A204.1 (cell line): ENCODE data around the gene ITSN1.
"Not testable (repeated sequence)": the region's sequence is repeated elsewhere in the genome, so short reads cannot be mapped to it uniquely, and the experiment has no call there.

ENCODE experiments used
- FAIRE-seq: peaks from 2 replicates; lab custom pipeline; 2012; peaks lifted over from hg19 to GRCh38; lab: Jason Lieb, UNC

Gene ITSN1

GRCh38 chr21:33684068-33684467 lies 41.8 kb downstream of the ITSN1 start:
- no peak for FAIRE-seq

DNA sequence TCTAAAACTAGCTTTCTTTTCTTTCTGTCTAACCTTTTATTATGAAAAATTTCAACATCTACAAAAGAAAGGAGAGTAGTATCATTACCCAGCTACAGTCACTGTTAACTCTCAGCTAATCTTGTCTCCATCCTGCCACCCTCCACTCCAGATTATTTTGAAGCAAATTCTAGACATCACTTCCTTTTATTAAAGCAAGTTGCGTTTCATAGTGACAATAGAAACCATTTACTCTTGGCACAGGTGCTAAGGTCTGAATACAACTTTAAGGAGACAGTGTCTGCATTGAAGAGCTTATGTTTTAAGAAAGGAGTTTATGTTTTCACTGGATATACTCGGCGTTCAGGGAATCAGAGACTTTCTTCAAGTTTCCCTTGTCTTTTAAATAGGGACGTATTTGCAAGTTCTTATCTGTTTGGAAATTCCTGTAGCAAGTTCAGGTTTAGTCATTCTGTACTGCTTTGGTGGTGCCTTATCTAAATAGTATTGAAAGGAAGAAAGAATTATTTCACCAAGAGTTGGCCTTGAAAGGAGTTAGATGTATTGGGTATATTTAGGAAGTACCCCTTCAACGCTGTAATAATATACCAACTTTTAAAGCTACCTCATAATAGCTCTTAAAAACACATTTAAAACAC lies 42.7 kb downstream of the ITSN1 start:
- FAIRE-seq, result no peak

DNA sequence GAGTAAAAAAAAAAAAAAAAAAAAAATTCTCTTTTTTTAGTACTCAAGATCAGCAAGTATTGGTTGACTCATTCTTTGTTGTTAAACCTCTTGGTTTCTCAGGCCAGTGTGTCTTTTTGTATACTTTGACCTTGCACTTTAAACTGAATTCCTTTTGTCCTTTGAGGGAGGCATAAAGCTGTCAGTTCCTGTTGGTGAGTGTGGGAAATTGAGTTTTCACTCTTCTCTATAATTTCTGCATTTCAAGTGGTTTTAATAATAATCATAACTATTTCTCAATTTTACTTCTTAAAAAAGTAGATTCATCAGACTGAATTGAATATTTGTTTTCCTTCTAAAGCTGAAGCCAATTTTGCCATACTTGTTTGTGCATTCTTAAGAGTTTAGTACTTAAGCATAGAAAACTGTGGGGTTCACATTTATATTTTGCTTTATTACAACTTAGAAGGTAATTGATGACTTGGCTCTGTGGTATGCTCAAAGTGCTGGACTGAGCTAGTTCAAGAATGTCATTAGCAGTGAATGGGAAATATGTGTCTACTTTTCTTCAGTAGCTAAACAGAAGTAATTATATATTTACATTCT lies 43.4 kb downstream of the ITSN1 start:
- no peak for FAIRE-seq

GRCh38 chr21:33686386-33686785 lies 44.1 kb downstream of the ITSN1 start:
- no peak for FAIRE-seq

DNA sequence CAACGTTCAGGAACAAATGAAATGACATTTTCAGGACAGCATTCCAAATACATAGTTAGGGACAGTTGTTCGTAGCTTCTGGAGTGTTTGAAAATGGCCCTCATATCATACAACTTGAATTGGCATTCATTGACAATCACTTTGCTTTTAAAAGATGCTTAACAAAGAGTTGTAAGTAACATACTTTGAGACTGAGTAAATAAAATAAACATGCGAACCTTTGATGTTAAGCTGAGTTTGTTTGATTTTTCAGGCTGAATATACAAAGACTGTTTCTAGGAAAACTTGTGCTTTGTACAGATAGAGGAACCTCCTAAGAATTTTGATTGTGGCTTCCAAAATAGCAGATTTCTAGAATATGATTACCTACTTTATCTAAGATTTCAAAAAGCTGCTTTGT lies 45.3 kb downstream of the ITSN1 start:
- FAIRE-seq, result no peak

DNA sequence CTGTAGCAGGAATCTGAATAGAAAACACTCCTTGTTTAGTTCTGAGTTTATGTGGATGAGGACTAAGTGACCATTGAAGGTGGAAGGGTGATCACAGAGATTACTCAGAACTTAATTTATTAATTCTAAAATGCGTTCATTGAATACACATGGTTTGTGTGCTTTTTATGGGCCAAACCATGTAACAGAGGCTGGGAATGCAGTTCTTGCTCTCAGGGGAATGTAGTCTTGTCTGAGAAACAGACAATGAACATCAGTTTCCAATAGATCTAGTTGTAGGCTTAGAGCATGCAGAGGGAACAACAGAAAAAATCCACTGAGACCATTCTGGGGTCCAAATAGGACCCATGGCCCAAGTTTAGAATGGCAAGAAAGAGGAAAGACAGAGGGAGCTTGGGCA lies 46.1 kb downstream of the ITSN1 start:
- no peak for FAIRE-seq

DNA sequence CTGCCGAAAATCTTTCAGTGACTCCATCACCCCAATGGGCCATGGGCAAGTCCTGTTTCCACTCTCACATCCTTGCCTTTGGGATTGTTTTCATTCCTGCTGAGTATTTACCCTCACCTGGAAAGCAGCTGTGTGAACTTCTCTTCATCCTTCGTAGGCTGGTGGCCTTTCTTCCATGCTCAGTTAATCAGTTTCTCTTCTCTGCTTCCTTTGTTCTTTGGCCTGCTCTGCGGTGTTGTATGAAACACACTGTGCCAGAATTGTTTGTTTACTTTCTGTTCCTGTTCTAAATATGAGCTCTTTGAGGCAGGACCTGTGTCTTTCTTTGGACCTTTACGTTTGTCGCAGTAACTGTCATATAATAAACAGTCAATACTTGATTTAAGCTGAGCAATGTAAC lies 48.6 kb downstream of the ITSN1 start:
- FAIRE-seq, result no peak

DNA sequence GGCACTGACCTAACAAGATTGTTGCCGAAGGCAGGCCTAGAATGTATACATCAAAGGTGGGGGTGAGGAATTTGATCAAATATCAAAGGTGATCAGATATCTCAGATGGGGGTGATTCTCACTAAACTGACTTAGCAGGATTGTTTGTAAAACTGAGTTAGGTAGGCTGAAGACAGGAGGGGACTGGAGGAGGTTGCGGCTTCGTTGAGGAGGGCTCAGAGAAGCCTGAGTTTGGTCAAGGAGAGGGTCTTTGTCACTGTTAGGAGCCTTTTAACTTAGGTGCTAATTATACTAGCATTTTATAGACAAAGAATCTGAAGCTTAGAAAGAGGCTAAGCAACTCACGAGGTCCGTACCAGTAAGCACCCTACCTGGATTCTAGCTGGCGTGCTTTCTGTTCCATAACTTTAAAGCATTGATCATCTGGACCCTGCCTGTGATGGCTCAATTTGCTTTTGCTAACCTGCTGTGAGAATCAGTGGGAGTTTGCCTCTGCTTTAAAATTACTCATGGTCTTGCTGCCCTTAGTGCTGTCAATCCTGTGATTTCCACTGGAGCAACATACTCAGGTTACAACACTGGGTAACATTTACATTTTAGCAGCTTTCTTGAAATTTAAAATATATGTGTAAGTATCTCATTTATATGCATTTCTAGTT lies 49.8 kb downstream of the ITSN1 start:
- FAIRE-seq, result no peak

GRCh38 chr21:33695813-33696212 lies 53.5 kb downstream of the ITSN1 start:
- no peak for FAIRE-seq

DNA sequence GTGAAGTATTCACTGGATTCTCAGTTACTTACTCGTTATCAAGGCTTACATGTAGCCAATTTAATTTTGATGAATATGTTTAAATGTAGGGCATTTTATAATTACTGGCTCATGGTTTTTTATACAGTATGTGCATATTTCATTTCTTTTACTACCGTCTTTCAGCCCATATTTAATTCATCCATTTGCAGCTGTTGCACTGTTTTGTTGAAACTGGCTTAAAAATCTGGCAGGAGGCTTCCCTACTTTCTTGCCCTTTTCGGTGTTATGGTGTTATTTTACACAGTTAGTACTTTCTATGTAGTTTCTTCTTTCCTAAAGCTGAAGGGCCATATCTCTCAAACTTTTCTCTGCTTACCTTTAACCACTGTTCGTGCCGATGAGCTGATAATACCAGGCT lies 54.2 kb downstream of the ITSN1 start:
- FAIRE-seq, result no peak

GRCh38 chr21:33698087-33698860 lies 56.0 kb downstream of the ITSN1 start:
- no peak for FAIRE-seq

GRCh38 chr21:33699277-33699676 lies 57.0 kb downstream of the ITSN1 start:
- FAIRE-seq, result no peak

- FAIRE-seq, result no peak
Observed at GRCh38 chr21:33700491-33700890, 58.2 kb downstream of the ITSN1 start.

- FAIRE-seq, result no peak
Observed at GRCh38 chr21:33703750-33704606, 61.7 kb downstream of the ITSN1 start.

GRCh38 chr21:33707846-33708245 lies 65.5 kb downstream of the ITSN1 start:
- no peak for FAIRE-seq

- no peak for FAIRE-seq
Observed at GRCh38 chr21:33708874-33709273, 66.6 kb downstream of the ITSN1 start.

- FAIRE-seq, result no peak
Observed at GRCh38 chr21:33712022-33712803, 69.9 kb downstream of the ITSN1 start.

GRCh38 chr21:33721081-33721480 lies 78.8 kb downstream of the ITSN1 start:
- no peak for FAIRE-seq

GRCh38 chr21:33729139-33729538 lies 86.8 kb downstream of the ITSN1 start:
- not testable (repeated sequence) for FAIRE-seq

DNA sequence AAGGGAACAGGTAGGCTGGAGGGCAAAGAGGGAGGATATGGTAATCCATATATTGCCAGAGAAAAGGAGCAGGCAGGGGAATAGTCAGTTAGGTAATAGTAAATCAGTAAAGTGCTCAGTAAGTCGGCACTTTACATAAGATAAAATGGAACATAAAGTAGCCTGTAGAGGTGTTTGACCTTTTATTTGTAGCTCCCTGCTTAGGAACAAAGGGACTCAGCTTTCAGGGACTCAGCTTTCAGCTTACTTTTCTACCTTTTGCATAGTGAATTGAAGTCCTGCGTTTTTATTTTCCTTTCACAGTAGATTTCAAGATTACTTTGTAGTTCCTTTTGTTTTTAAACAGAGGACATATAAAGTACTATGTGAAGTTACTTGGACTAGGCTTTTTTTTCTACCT lies 87.3 kb downstream of the ITSN1 start:
- FAIRE-seq, result no peak

- FAIRE-seq, result no peak
Observed at GRCh38 chr21:33731447-33731846, 89.1 kb downstream of the ITSN1 start.
